IPS-18a (cell line): ENCODE results near the gene EYA2.

Experiments used
- H3K27ac ChIP-seq: one replicate; pipeline ENCODE4 v1.5.1; 2013; ENCODE audit warnings: low read length
- H3K27me3 ChIP-seq: one replicate; pipeline ENCODE4 v1.6.1; 2013; ENCODE audit warnings: mild to moderate bottlenecking, low read length; ENCODE audit not compliant: control insufficient read depth, insufficient read depth
- H3K36me3 ChIP-seq: one replicate; pipeline ENCODE4 v1.6.1; 2013; ENCODE audit warnings: low read depth, low read length; ENCODE audit not compliant: control insufficient read depth
- H3K4me1 ChIP-seq: one replicate; pipeline ENCODE4 v1.6.1; 2013; ENCODE audit warnings: low read depth, low read length; ENCODE audit not compliant: control insufficient read depth
- H3K4me3 ChIP-seq: one replicate; pipeline ENCODE4 v1.5.1; 2013; ENCODE audit warnings: low read length
- H3K9ac ChIP-seq: one replicate; pipeline ENCODE4 v1.6.1; 2013; ENCODE audit warnings: mild to moderate bottlenecking, low read length, moderate library complexity
- H3K9me3 ChIP-seq: one replicate; pipeline ENCODE4 v1.6.1; 2013; ENCODE audit warnings: low read depth, low read length; ENCODE audit not compliant: control insufficient read depth

EYA2 gene

DNA sequence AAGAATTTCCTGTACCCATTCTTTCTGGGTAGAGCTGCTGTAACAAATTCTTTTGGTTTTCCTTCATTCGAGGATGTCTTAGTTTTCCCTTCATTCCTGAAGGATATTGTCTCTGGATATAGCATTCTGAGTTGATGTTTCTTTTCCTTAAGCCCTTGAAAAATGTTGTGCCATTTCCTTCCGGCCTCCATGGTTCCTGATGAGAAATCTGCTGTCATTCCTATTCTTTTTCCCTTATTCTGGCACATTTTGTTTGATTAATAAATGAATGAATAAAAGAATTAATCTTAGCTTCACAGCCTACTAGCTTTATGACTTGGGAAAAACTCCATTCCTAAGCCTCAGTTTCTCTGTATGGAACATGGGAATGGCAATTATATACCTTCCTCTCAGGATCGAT is 173.1 kb downstream of the EYA2 start:
- Histone ChIP-seq H3K9ac (no peak overlapping the region), H3K4me1 (no peaks in the 10 kb centered on the region), H3K27me3 (no peaks in the 10 kb centered on the region), H3K27ac (no peak overlapping the region), H3K9me3 (peaks cover 15% of the 10 kb centered on the region), H3K4me3 (no peak overlapping the region), H3K36me3 (no peaks in the 10 kb centered on the region)

DNA sequence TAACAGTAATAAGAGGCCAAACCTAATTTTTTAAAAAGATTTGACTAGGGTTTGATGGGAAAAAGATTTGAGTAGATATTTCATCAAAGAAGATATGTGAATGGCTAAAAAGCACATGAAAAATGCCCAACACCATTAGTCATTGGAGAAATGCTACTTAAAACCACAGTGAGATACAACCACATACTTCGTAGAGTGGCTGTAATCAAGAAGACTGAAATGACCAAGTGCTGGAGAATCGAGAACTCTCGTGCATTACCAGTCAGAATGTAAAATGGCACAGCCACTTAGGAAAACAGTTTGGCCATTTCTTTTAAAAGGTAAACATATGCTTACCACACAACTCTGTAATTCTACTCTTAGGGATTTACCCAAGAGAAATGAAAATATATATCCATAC is 175.5 kb downstream of the EYA2 start:
- no peaks in the 10 kb centered on the region for H3K36me3 ChIP-seq

DNA sequence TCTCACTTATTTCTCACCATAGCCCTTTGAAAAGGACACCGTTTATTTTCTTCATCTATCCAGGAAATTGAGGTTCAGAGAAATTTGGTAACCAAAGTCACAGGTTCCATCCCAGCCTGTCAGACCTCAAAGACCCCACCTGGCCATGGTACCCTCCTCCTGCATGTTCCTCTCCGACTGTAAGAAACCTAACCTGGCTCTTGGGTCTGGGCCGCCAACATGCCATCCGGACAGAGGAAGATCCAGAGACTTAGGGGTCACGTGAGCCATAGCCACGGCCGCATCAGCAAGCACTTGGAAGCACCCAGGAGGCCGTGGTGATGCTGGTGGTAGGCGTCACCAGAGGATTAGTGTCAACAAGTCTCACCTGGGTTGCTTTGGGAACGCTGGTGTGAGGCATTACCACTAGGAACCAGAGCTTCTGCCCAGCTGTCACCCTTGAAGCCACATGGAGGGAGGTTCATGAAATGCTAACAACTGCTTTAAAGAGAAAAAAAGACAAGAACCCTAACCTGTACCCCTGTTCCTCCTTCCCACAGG is 177.1 kb downstream of the EYA2 start:
- no peak overlapping the region for H3K4me3 ChIP-seq
- H3K36me3 ChIP-seq: no peaks in the 10 kb centered on the region
- no peaks in the 10 kb centered on the region for H3K4me1 ChIP-seq
- H3K27ac ChIP-seq: no peak overlapping the region
- H3K27me3 ChIP-seq: no peaks in the 10 kb centered on the region
- peaks cover 15% of the 10 kb centered on the region for H3K9me3 ChIP-seq
- H3K9ac ChIP-seq: no peak overlapping the region

More for the DNA sequence above, 175.5 kb downstream of the EYA2 start:
- H3K4me1 ChIP-seq: no peaks in the 10 kb centered on the region
- H3K9ac ChIP-seq: no peak overlapping the region
- H3K9me3 ChIP-seq: peaks cover 15% of the 10 kb centered on the region
- H3K4me3 ChIP-seq: no peak overlapping the region
- no peak overlapping the region for H3K27ac ChIP-seq
- no peaks in the 10 kb centered on the region for H3K27me3 ChIP-seq

DNA sequence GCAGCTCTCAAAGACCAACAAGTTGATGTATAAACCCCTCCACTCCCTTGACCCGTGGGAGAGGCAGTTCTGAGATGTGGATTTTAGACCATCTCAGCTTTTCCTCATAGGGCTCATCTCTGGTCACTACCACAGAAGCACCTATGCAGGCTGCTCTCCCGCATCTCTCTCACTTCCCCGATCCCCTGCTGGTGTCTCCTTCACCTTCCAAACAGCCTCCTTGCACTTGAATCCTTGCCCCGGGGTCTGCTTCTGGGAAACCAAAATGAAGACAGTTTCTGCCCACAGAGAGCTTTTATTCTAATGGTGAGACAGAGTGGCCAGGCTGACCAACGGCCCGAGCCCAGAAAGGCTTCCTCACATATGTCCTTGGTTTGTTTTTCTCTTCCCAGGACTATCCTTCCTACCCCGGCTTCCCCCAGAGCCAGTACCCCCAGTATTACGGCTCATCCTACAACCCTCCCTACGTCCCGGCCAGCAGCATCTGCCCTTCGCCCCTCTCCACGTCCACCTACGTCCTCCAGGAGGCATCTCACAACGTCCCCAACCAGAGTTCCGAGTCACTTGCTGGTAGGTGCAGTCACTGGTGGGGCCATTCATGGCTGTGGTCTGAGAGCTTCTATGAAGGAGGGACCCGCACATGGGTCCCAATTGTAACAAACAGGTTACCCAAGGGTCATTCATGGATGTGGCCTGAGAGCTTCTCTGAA is 179.3 kb downstream of the EYA2 start:
- H3K27ac ChIP-seq: no peak overlapping the region
- no peaks in the 10 kb centered on the region for H3K9me3 ChIP-seq
- H3K4me1 ChIP-seq: no peaks in the 10 kb centered on the region
- H3K9ac ChIP-seq: no peak overlapping the region
- H3K36me3 ChIP-seq: no peaks in the 10 kb centered on the region
- H3K27me3 ChIP-seq: no peaks in the 10 kb centered on the region
- H3K4me3 ChIP-seq: no peak overlapping the region

DNA sequence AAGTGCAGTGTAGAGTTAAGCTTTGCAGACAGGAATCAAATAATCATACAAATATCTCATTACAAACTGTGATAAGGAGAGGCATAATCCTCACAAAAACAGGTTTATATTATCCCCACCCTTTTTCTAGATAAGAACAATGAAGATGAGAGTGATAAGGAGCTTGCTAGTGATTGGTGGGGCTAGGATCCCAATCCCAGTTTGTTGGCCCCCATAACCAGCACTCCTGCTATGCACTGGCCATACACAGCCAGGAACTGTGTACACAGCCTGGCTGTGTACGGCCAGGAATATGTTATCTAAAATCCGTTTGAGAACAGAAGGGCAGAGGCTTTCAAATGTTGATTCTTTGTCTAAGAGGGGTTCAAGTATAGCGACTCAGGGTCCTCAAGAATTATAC is 180.6 kb downstream of the EYA2 start:
- H3K4me3 ChIP-seq: no peak overlapping the region
- no peak overlapping the region for H3K9ac ChIP-seq
- H3K27ac ChIP-seq: no peak overlapping the region
- H3K27me3 ChIP-seq: no peaks in the 10 kb centered on the region
- H3K4me1 ChIP-seq: no peaks in the 10 kb centered on the region
- no peaks in the 10 kb centered on the region for H3K9me3 ChIP-seq
- no peaks in the 10 kb centered on the region for H3K36me3 ChIP-seq

DNA sequence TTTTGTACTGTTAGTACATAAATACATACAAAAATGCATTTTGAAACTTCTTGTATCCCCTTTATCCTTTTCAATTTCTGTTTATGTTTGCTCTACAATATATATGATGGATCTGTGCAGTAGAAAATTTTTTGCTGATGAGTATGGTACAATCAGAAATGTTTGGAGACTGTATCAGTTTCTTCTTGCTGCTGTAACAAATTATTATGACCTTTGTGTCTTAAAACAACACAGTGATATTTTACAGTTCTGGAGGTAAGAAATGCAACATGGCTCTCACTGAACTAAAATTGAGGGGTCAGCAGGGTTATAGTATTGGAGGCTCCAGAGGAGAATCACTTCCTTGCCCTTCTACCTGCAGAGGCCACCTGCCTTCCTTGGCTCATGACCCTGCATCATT is 184.4 kb downstream of the EYA2 start:
- H3K36me3 ChIP-seq: no peaks in the 10 kb centered on the region
- no peak overlapping the region for H3K4me3 ChIP-seq
- H3K9ac ChIP-seq: no peak overlapping the region
- no peaks in the 10 kb centered on the region for H3K27me3 ChIP-seq
- no peaks in the 10 kb centered on the region for H3K9me3 ChIP-seq
- no peaks in the 10 kb centered on the region for H3K4me1 ChIP-seq
- H3K27ac ChIP-seq: no peak overlapping the region

DNA sequence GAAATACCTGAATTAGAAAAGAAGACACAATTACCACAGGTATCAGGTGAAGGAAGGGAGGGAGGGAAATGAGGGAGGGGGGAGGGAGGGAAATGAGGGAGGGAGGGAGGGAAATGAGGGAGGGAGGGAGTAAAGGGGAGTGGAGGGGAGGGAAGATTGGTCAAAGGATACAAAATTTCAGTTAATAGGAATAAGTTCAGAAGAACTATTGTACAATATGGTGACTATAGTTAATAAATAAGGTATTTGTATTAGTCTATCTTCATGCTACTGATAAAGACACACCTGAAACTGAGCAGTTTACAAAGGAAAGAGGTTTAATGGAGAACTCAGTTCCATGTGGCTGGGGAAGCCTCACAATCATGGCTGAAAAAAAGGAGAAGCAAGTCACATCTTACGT is 185.7 kb downstream of the EYA2 start:
- Histone ChIP-seq H3K4me3 (no peak overlapping the region), H3K9me3 (no peaks in the 10 kb centered on the region), H3K27me3 (no peaks in the 10 kb centered on the region), H3K9ac (no peak overlapping the region), H3K4me1 (no peaks in the 10 kb centered on the region), H3K36me3 (no peaks in the 10 kb centered on the region), H3K27ac (no peak overlapping the region)

DNA sequence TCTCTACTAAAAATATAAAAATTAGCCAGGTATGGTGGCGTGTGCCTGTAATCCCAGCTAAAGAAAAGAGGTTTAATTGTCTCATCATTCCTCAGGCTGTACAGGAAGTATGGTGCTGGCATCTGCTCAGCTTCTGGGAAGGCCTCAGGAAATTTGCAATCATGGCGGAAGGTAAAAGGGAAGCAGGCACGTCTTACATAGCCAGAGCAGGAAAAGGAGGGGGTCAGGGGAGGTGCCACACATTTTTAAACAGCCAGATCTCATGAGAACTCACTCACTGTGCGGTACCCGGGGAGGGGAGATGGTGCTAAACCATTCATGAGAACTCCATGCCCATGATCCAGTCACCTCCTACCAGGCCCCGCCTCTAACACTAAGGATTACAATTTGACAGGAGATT is 191.7 kb downstream of the EYA2 start:
- H3K9ac ChIP-seq: no peak overlapping the region
- H3K4me1 ChIP-seq: no peaks in the 10 kb centered on the region
- H3K27ac ChIP-seq: no peak overlapping the region
- H3K36me3 ChIP-seq: no peaks in the 10 kb centered on the region
- no peaks in the 10 kb centered on the region for H3K9me3 ChIP-seq
- H3K27me3 ChIP-seq: no peaks in the 10 kb centered on the region
- no peak overlapping the region for H3K4me3 ChIP-seq

DNA sequence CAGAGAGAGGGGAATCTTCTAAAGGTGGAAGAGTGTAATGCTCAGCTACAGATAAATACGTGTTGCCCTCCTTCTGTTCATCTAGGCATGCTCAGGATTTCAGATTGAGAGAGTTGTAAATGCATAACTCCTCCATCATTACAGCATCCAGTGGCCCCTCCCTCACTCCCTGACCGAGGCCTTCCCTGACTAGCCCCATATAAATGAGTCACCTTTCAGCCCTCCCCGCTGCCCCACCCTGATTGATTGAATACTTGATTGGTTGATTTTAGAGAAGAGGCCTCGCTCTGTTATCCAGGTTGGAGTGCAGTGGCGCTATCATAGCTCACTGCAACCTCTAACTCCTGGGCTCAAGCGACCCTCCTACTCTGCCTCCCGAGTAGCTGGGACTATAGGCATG is 193.7 kb downstream of the EYA2 start:
- no peaks in the 10 kb centered on the region for H3K4me1 ChIP-seq
- H3K9ac ChIP-seq: no peak overlapping the region
- H3K36me3 ChIP-seq: no peaks in the 10 kb centered on the region
- no peak overlapping the region for H3K4me3 ChIP-seq
- no peak overlapping the region for H3K27ac ChIP-seq
- H3K9me3 ChIP-seq: no peaks in the 10 kb centered on the region
- H3K27me3 ChIP-seq: no peaks in the 10 kb centered on the region

DNA sequence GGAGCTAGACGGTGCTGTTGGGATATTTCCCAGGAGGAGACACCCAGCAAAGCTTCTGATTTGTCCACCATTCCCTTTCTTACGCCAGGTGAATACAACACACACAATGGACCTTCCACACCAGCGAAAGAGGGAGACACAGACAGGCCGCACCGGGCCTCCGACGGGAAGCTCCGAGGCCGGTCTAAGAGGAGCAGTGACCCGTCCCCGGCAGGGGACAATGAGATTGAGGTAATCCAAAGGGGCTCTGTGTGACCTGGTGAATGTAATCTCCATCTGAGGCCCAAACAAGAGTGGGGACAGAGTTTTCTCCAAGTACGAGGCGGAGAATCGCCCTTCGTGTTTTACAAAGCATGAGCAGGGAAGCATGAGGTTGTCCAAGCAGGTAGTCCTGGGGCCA is 194.5 kb downstream of the EYA2 start:
- no peak overlapping the region for H3K4me3 ChIP-seq
- H3K4me1 ChIP-seq: no peaks in the 10 kb centered on the region
- no peaks in the 10 kb centered on the region for H3K36me3 ChIP-seq
- no peaks in the 10 kb centered on the region for H3K9me3 ChIP-seq
- no peaks in the 10 kb centered on the region for H3K27me3 ChIP-seq
- H3K27ac ChIP-seq: no peak overlapping the region
- H3K9ac ChIP-seq: no peak overlapping the region

DNA sequence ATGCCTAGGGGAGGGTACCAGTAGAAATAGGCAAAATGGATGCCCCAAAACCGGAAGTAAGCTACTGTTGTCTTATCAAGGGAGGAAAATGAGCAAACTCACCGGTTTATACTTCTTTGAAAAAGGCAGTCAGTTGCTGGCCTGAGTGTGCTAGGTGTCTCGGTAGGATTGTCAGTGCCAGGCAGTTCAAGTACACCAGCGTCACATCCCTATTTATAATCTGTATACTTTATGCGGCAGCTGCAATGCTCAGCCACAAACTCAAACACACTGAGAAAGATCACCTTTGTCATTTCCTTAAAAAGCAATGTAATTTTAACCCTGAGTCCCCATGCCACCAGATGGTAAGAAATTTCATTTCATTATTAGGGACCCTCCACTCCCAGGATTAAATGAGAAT is 196.2 kb downstream of the EYA2 start:
- H3K27ac ChIP-seq: no peak overlapping the region
- H3K36me3 ChIP-seq: no peaks in the 10 kb centered on the region
- H3K4me3 ChIP-seq: no peak overlapping the region
- no peak overlapping the region for H3K9ac ChIP-seq
- H3K27me3 ChIP-seq: no peaks in the 10 kb centered on the region
- no peaks in the 10 kb centered on the region for H3K9me3 ChIP-seq
- no peaks in the 10 kb centered on the region for H3K4me1 ChIP-seq

DNA sequence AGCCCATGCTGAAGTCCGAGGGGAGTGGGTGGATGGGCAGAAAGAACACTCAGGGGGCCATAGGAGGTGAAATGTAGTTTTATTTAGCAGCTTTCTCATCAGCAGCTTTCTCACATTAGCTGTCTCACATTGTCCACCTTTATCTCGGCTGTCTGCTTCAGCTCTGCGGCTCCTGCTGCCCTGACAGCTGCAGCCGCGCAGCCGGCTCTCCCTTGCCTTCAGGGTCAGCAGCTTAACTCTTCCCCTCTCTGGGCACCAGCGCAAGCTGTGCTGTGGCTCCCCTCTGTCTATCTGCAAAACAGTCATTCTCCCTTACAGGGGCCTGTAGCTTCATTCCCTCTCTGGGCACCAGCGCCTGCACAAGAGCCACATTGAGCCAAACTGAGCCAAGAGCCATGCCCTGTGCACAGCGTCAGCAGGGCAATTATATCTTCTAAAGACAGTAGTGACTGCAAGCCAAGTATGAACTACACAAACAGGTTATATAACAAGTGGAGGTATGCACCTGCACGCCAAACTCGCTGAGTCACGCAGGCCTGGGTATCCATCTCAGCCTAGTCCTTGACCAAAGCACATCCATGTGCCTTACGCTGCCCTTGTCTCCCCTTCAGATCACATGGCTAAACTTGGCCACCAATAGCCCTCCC is 198.8 kb downstream of the EYA2 start:
- no peaks in the 10 kb centered on the region for H3K9me3 ChIP-seq
- H3K4me3 ChIP-seq: no peak overlapping the region
- H3K36me3 ChIP-seq: no peaks in the 10 kb centered on the region
- H3K9ac ChIP-seq: no peak overlapping the region
- H3K4me1 ChIP-seq: no peaks in the 10 kb centered on the region
- H3K27ac ChIP-seq: no peak overlapping the region
- H3K27me3 ChIP-seq: no peaks in the 10 kb centered on the region
